Purkinje cell (primary cell): ENCODE results near the gene OR51M1. TPM values are rescaled to one million over a fixed set of nuclear protein-coding genes. Genes with fewer than 3 reads are reported as not detected.

Experiments
- polyA plus RNA-seq: library from polyadenylated mRNA; unstranded; fragments of >200 nt; fragmentation: Nextera tagmentation; gene quantifications from 2 replicates; pipeline ENCODE4 v1.2.1, GENCODE V29; 2014

Gene OR51M1, protein sequence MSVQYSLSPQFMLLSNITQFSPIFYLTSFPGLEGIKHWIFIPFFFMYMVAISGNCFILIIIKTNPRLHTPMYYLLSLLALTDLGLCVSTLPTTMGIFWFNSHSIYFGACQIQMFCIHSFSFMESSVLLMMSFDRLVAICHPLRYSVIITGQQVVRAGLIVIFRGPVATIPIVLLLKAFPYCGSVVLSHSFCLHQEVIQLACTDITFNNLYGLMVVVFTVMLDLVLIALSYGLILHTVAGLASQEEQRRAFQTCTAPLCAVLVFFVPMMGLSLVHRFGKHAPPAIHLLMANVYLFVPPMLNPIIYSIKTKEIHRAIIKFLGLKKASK
- not detected in 2 replicates for polyA plus RNA-seq

DNA sequence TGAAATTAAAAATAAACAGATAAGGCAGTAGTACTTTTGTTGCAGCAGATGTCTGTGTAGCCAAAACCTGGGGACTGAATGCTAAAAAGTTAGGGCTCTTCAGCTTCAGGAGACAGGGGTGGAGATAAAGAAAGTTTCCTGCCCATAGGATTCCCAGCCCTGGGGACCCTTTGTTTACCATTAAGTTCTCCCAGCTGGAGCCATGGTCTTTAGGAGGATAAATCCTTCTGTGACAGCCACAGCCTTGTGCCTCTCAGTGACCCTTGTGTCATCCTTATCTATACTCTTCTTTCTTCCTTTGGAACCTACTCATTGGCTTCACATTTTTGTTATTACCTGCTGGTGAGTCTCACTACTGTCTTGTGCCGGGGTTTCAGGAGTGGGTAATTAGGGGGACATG lies at the start of gene OR51M1:
Gene OR51M1, plus strand, starts transcription at position 237 of the 400 bp plus-strand sequence. CDS start 5,587 bp downstream, outside the sequence.

DNA sequence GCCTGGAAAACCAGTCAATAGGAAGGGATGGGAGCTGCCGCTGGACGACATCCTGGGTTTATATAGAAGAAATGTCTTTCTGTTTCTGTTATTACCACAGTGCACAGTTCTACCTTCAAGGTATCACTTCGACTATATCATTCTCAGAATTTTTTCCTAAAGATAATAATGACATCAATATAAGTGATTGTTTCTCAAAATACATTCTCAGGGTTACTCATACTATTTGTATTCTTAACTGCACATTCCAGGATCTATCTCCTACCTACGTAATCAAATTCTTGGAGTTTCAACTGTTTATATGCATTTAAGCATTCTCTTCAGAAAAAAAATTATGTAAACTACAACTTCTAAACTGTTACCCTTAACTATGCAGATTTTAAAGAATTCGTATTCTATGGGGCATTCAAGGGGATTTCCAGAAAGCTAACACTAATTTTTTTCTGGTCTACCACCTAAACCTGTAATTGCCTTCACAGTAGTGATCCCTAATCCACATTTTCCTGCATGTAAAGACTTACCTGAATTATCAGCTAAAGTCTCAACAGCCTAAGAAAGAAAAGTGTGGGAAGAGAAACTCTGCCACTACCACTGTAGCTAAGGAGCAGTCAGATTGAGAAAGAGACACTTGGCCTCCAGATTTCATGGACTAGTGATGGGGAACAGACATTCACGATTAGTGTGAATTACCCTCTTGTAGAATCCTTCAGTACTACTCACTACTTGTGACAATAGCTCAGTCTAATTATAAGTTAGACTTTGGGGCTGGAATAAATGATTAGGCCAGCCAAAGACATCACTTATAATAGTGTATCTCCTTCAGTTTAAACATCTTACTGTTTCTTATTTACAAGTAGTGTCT lies 39.9 kb upstream of the OR51M1 start, which contains the start of gene OR51B5:
Gene OR51B5, minus strand, starts transcription at position 51 of the 862 bp plus-strand sequence. Its CDS starts 0 bp downstream, at position 51.

DNA sequence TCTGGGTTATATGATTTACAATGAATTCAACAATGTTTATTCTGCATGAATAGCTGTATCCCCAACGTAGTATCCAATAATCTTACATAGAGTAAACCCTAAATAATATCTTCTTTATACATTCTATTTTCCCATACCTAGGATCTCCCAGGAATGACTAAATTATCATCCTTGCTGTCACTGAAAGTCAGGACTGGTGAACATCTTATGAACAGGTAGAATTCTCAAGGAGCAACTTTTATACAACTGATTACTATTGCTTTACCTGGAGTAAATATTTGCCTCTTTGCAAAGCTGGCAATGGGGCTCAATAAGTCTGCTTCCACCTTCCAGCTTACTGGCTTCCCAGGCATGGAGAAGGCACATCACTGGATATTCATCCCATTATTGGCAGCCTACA lies 32.4 kb upstream of the OR51M1 start, which contains the start of gene OR51B6:
Gene OR51B6, plus strand, starts transcription at position 301 of the 400 bp plus-strand sequence. Its CDS starts 0 bp downstream, at position 301.

DNA sequence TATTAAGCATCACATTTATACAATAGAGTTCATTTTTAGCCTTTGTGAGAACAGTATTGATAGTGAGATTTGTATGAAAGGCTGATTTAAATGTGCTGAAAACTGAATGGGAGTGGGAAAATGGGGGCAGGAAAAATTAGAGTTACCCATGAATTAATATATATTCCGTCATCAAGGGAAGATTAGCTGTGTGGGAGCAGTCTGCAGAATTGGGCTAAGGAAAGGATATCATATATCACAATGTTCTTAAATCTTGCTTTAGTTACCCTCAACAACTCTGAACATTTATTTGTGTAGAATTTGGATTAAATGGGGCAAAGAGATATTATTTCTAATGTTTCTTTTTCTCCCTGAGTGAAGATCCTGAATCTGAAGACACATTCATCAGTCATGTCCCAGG lies 38.2 kb downstream of the OR51M1 start, which contains the start of gene OR51Q1:
Gene OR51Q1, plus strand, starts transcription at position 301 of the 400 bp plus-strand sequence. Its CDS starts 90 bp downstream, at position 391.

DNA sequence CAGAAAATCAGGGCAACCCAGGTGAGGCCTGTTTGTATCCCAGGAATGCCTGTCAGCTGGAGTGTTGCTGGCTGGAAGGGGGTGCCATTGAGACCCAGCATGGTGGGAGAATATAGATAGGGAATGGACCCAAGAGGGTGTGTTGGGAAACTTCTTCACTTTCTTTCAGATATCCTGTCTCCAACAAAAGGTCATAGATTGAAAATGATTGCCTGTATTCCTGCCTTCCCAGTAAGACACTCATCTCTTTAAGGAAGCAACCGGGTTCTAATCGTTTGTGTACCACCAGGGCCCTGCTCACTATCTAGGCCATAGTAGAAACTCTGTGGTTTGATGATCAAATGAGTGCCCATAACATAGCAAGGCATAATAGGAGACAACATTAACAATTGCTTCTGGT lies 57.8 kb downstream of the OR51M1 start, which contains the start of gene OR51I1:
Gene OR51I1, minus strand, starts transcription at position 101 of the 400 bp plus-strand sequence. Its CDS starts 0 bp downstream, at position 101.

Other genes with a start within 250 kb of the OR51M1 start
- gene OR52A5, start 245.5 kb upstream of the OR51M1 start, polyA plus RNA-seq: not detected in 2 replicates
- gene OR52A1, start 229.1 kb upstream of the OR51M1 start, polyA plus RNA-seq: not detected in 2 replicates
- not detected in 2 replicates for gene OR51V1, start 183.1 kb upstream of the OR51M1 start, polyA plus RNA-seq
- 105 and 131 TPM in 2 replicates for gene HBB, start 156.7 kb upstream of the OR51M1 start, polyA plus RNA-seq
- not detected in 2 replicates for gene HBD, start 149.3 kb upstream of the OR51M1 start, polyA plus RNA-seq
- gene HBG1, start 134.0 kb upstream of the OR51M1 start, polyA plus RNA-seq: not detected in 2 replicates
- 7.9 TPM in 1 of 2 replicates, not detected in the other for gene HBG2, start 129.0 kb upstream of the OR51M1 start, polyA plus RNA-seq
- not detected in 2 replicates for gene HBE1, start 113.9 kb upstream of the OR51M1 start, polyA plus RNA-seq
- gene OR51B4, start 81.9 kb upstream of the OR51M1 start, polyA plus RNA-seq: not detected in 2 replicates
- not detected in 2 replicates for gene OR51B2, start 59.5 kb upstream of the OR51M1 start, polyA plus RNA-seq
- gene OR51B5, start 40.3 kb upstream of the OR51M1 start, polyA plus RNA-seq: 0.54 TPM in 1 of 2 replicates, not detected in the other
- not detected in 2 replicates for gene OR51B6, start 32.3 kb upstream of the OR51M1 start, polyA plus RNA-seq
- gene OR51Q1, start 38.3 kb downstream of the OR51M1 start, polyA plus RNA-seq: not detected in 2 replicates
- gene OR51I1, start 57.7 kb downstream of the OR51M1 start, polyA plus RNA-seq: not detected in 2 replicates
- gene OR51I2, start 65.5 kb downstream of the OR51M1 start, polyA plus RNA-seq: not detected in 2 replicates
- not detected in 2 replicates for gene OR52D1, start 104.9 kb downstream of the OR51M1 start, polyA plus RNA-seq
- gene UBQLN3, start 126.1 kb downstream of the OR51M1 start, polyA plus RNA-seq: not detected in 2 replicates
- not detected in 2 replicates for gene UBQLNL, start 132.9 kb downstream of the OR51M1 start, polyA plus RNA-seq
- not detected in 2 replicates for gene OR52H1, start 164.7 kb downstream of the OR51M1 start, polyA plus RNA-seq
- gene OR52B6, start 197.1 kb downstream of the OR51M1 start, polyA plus RNA-seq: not detected in 2 replicates
- gene TRIM6, start 212.8 kb downstream of the OR51M1 start, polyA plus RNA-seq: 0.38 TPM in 1 of 2 replicates, not detected in the other
- not detected in 2 replicates for gene TRIM34, start 241.2 kb downstream of the OR51M1 start, polyA plus RNA-seq